A673 (cell line): ENCODE measurements around the gene YWHAH. TPM values are rescaled to one million over a fixed set of nuclear protein-coding genes. Genes with fewer than 3 reads are reported as not detected.
A peak's percentile ranks its signal among the peaks of the same experiment; 100 is the strongest.

ENCODE experiments used
- BruUV-seq: library from RNA; stranded (reverse); fragments of 400-500 nt; replicated peaks from 2 replicates; lab custom pipeline; 2021; lab: Mats Ljungman, UMichigan
- CTCF ChIA-PET: fragments of 300-600 bp; sonication (Branson Sonifier 250); formaldehyde crosslinking; loops from one replicate; lab custom pipeline; 2022; ENCODE audit warnings: antibody characterized with exemption; lab: Charles Lee
- POLR2A ChIA-PET: fragments of 300-600 bp; sonication (Branson Sonifier 250); formaldehyde crosslinking; loops from one replicate; lab custom pipeline; 2022; ENCODE audit warnings: antibody characterized with exemption; ENCODE audit not compliant: low non-redundant PET; lab: Charles Lee
- DNase-seq: peaks from one replicate; pipeline ENCODE4 v3.0.0-alpha.2; 2015; ENCODE audit warnings: low spot score
- H3K27ac ChIP-seq: fragments of 200-600 bp; sonication (generic); 2 replicates; pipeline ENCODE4 v1.5.1; 2016; ENCODE audit warnings: mixed run types, low read depth, mild to moderate bottlenecking, mixed read lengths, antibody characterized with exemption, low read length; ENCODE audit not compliant: poor library complexity, severe bottlenecking
- H3K27me3 ChIP-seq: fragments of 200-600 bp; sonication (generic); replicated peaks from 2 replicates; pipeline ENCODE4 v1.6.1; 2017; ENCODE audit warnings: mixed run types, low read depth, mild to moderate bottlenecking, mixed read lengths, antibody characterized with exemption, low read length; ENCODE audit not compliant: insufficient read depth, poor library complexity
- H3K36me3 ChIP-seq: fragments of 200-600 bp; sonication (generic); 2 replicates; pipeline ENCODE4 v1.6.1; 2016; ENCODE audit warnings: mixed run types, mild to moderate bottlenecking, mixed read lengths, antibody characterized with exemption, low read length; ENCODE audit not compliant: insufficient read depth, poor library complexity, severe bottlenecking
- H3K4me1 ChIP-seq: fragments of 200-600 bp; sonication (generic); 2 replicates; pipeline ENCODE4 v1.6.1; 2017; ENCODE audit warnings: mixed run types, mild to moderate bottlenecking, mixed read lengths, antibody characterized with exemption, low read length; ENCODE audit not compliant: insufficient read depth, poor library complexity, severe bottlenecking
- H3K4me3 ChIP-seq: fragments of 200-600 bp; sonication (generic); 2 replicates; pipeline ENCODE4 v1.5.1; 2016; ENCODE audit warnings: low read depth, mixed run types, mild to moderate bottlenecking, mixed read lengths, low read length; ENCODE audit not compliant: poor library complexity, severe bottlenecking
- H3K9me3 ChIP-seq: fragments of 200-600 bp; sonication (generic); 2 replicates; pipeline ENCODE4 v1.6.1; 2016; ENCODE audit warnings: mixed run types, low read depth, mild to moderate bottlenecking, mixed read lengths, antibody characterized with exemption, low read length; ENCODE audit not compliant: poor library complexity, severe bottlenecking
- CTCF ChIP-seq: fragments of 300-800, 200-600 bp; sonication (generic); conservative IDR thresholded peaks from 2 replicates; pipeline ENCODE4 v1.5.1; 2017; ENCODE audit warnings: low read depth, mild to moderate bottlenecking, antibody characterized with exemption, low read length, moderate library complexity, mixed read lengths
- EZH2 ChIP-seq: fragments of 200-600 bp; sonication (generic); IDR thresholded peaks from 2 replicates; pipeline ENCODE4 v1.6.1; 2017; ENCODE audit warnings: borderline replicate concordance, low read depth, mild to moderate bottlenecking, mixed read lengths, antibody characterized with exemption, low read length; ENCODE audit not compliant: poor library complexity, severe bottlenecking
- intact Hi-C: fragments of 100-400 bp; cut with micrococcal nuclease; formaldehyde crosslinking; loops from one replicate; pipeline ENCODE4 v1.10.0; 2022; ENCODE audit not compliant: unreplicated experiment
- total RNA-seq: library from RNA; stranded (reverse); gene quantifications from 2 replicates; pipeline ENCODE4 v1.2.3, GENCODE V29; 2021

The YWHAH gene
- total RNA-seq, 1 experiment from 2014 or later, result 177 TPM

- POLR2A ChIA-PET, result no interaction called here
These were observed 32.5 kb upstream of the YWHAH start for GRCh38 chr22:31911565-31912406.

GRCh38 chr22:31912407-31912743, 32.0 kb upstream of the YWHAH start:
- Histone ChIP-seq H3K27me3 (no peaks in the 10 kb centered on the region), H3K9me3 (no peaks in the 10 kb centered on the region), H3K36me3 (no peaks in the 10 kb centered on the region), H3K4me3 (no peak overlapping the region), H3K27ac (no peak overlapping the region), H3K4me1 (no peaks in the 10 kb centered on the region)
- BruUV-seq, result no TSS peak
- ChIA-PET POLR2A (no interaction called here), CTCF (no interaction called here)
- no peak for TF ChIP-seq CTCF
- TF ChIP-seq EZH2, result no peak
- intact Hi-C loops, result no loop called here
- DNase-seq, result peak; percentile 12

More at GRCh38 chr22:31911565-31912406, 32.5 kb upstream of the YWHAH start:
- H3K4me1 ChIP-seq, result no peaks in the 10 kb centered on the region
- H3K9me3 ChIP-seq, result no peaks in the 10 kb centered on the region
- no peak for DNase-seq
- intact Hi-C loops, result no loop called here
- no peak overlapping the region for H3K27ac ChIP-seq
- H3K36me3 ChIP-seq, result no peaks in the 10 kb centered on the region
- CTCF ChIA-PET, result no interaction called here
- no TSS peak for BruUV-seq
- TF ChIP-seq EZH2 (no peak), CTCF (no peak)
- no peaks in the 10 kb centered on the region for H3K27me3 ChIP-seq
- H3K4me3 ChIP-seq, result no peak overlapping the region

GRCh38 chr22:31915586-31915985, 28.7 kb upstream of the YWHAH start:
- no peaks in the 10 kb centered on the region for H3K4me1 ChIP-seq
- no peak overlapping the region for H3K27ac ChIP-seq
- no peaks in the 10 kb centered on the region for H3K27me3 ChIP-seq
- intact Hi-C loops, result no loop called here
- no peak overlapping the region for H3K4me3 ChIP-seq
- H3K9me3 ChIP-seq, result no peaks in the 10 kb centered on the region
- ChIA-PET POLR2A (no interaction called here), CTCF (no interaction called here)
- TF ChIP-seq CTCF (no peak), EZH2 (no peak)
- BruUV-seq, result no TSS peak
- no peak for DNase-seq
- no peaks in the 10 kb centered on the region for H3K36me3 ChIP-seq
